H9 (cell line): ENCODE measurements around the gene CHSY1. TPM values are rescaled to one million over a fixed set of nuclear protein-coding genes. Genes with fewer than 3 reads are reported as not detected.

ENCODE experiments used
- DNase-seq: peaks from one replicate; pipeline ENCODE4 v3.0.0-alpha.2; 2017
- H2AFZ ChIP-seq: one replicate; pipeline ENCODE4 v1.6.1; 2013; ENCODE audit warnings: mild to moderate bottlenecking, low read length, control low read depth, moderate library complexity
- H2AK5ac ChIP-seq: 2 replicates; pipeline ENCODE4 v1.6.1; 2013; ENCODE audit warnings: low read length, control low read depth, mixed read lengths; ENCODE audit not compliant: insufficient read length
- H2BK120ac ChIP-seq: one replicate; pipeline ENCODE4 v1.6.1; 2013; ENCODE audit warnings: low read depth, mild to moderate bottlenecking, low read length, control low read depth, inconsistent platforms; ENCODE audit not compliant: poor library complexity, severe bottlenecking
- H2BK12ac ChIP-seq: 2 replicates; pipeline ENCODE4 v1.6.1; 2013; ENCODE audit warnings: low read length, control low read depth, mixed read lengths, low read depth; ENCODE audit not compliant: insufficient read length
- H2BK15ac ChIP-seq: 2 replicates; pipeline ENCODE4 v1.6.1; 2013; ENCODE audit warnings: low read depth, low read length, control low read depth
- H2BK20ac ChIP-seq: one replicate; pipeline ENCODE4 v1.6.1; 2013; ENCODE audit warnings: low read depth, mild to moderate bottlenecking, low read length, control low read depth, inconsistent platforms; ENCODE audit not compliant: poor library complexity, severe bottlenecking
- H2BK5ac ChIP-seq: 2 replicates; pipeline ENCODE4 v1.6.1; 2013; ENCODE audit warnings: low read length, control low read depth, mixed read lengths; ENCODE audit not compliant: insufficient read length
- H3K14ac ChIP-seq: 2 replicates; pipeline ENCODE4 v1.6.1; 2013; ENCODE audit warnings: low read length, control low read depth; ENCODE audit not compliant: insufficient read depth
- H3K18ac ChIP-seq: 2 replicates; pipeline ENCODE4 v1.6.1; 2013; ENCODE audit warnings: low read depth, mild to moderate bottlenecking, mixed read lengths, low read length, control low read depth; ENCODE audit not compliant: insufficient read length
- H3K23ac ChIP-seq: 2 replicates; pipeline ENCODE4 v1.6.1; 2013; ENCODE audit warnings: low read length, control low read depth, mixed read lengths, low read depth; ENCODE audit not compliant: insufficient read length
- H3K23me2 ChIP-seq: 2 replicates; pipeline ENCODE4 v1.6.1; 2013; ENCODE audit warnings: low read depth, mild to moderate bottlenecking, mixed read lengths, low read length, control low read depth; ENCODE audit not compliant: insufficient read length, poor library complexity, severe bottlenecking
- H3K27ac ChIP-seq: 2 replicates; pipeline ENCODE4 v1.5.1; 2013; ENCODE audit warnings: low read length, control low read depth, mixed read lengths, low read depth; ENCODE audit not compliant: insufficient read length
- H3K27me3 ChIP-seq: 2 replicates; pipeline ENCODE4 v1.6.1; 2013; ENCODE audit warnings: low read length, control low read depth, inconsistent platforms; ENCODE audit not compliant: insufficient read depth
- H3K4ac ChIP-seq: 2 replicates; pipeline ENCODE4 v1.6.1; 2013; ENCODE audit warnings: low read depth, mild to moderate bottlenecking, control low read depth, inconsistent platforms, low read length, moderate library complexity
- H3K4me1 ChIP-seq: 2 replicates; pipeline ENCODE4 v1.6.1; 2013; ENCODE audit warnings: low read length, control low read depth, inconsistent platforms; ENCODE audit not compliant: insufficient read depth
- H3K4me2 ChIP-seq: 2 replicates; pipeline ENCODE4 v1.6.1; 2013; ENCODE audit warnings: low read length, control low read depth, mixed read lengths; ENCODE audit not compliant: insufficient read length, insufficient read depth
- H3K56ac ChIP-seq: 2 replicates; pipeline ENCODE4 v1.6.1; 2013; ENCODE audit warnings: low read depth, mild to moderate bottlenecking, mixed read lengths, low read length, control low read depth; ENCODE audit not compliant: insufficient read length
- H3K79me1 ChIP-seq: 2 replicates; pipeline ENCODE4 v1.6.1; 2013; ENCODE audit warnings: low read depth, mild to moderate bottlenecking, moderate library complexity, low read length, control low read depth, inconsistent platforms; ENCODE audit not compliant: insufficient read depth, poor library complexity, severe bottlenecking
- H3K79me2 ChIP-seq: 2 replicates; pipeline ENCODE4 v1.6.1; 2013; ENCODE audit warnings: low read length, control low read depth, inconsistent platforms; ENCODE audit not compliant: insufficient read depth
- H3K9ac ChIP-seq: 2 replicates; pipeline ENCODE4 v1.6.1; 2013; ENCODE audit warnings: low read length, control low read depth, mixed read lengths; ENCODE audit not compliant: insufficient read length; ENCODE audit errors: extremely low read depth
- H3K9me3 ChIP-seq: one replicate; pipeline ENCODE4 v1.6.1; 2013; ENCODE audit warnings: low read depth, low read length, inconsistent platforms; ENCODE audit not compliant: control insufficient read depth
- H3T11ph ChIP-seq: one replicate; pipeline ENCODE4 v1.6.1; 2013; ENCODE audit warnings: mild to moderate bottlenecking, low read length, control low read depth, inconsistent platforms
- H4K20me1 ChIP-seq: one replicate; pipeline ENCODE4 v1.6.1; 2013; ENCODE audit not compliant: control insufficient read depth, insufficient read length, insufficient read depth
- H4K5ac ChIP-seq: 2 replicates; pipeline ENCODE4 v1.6.1; 2013; ENCODE audit warnings: low read depth, mild to moderate bottlenecking, mixed read lengths, low read length, control low read depth; ENCODE audit not compliant: insufficient read length
- H4K8ac ChIP-seq: replicated peaks from 2 replicates; pipeline ENCODE4 v1.6.1; 2013; ENCODE audit warnings: low read length, control low read depth, mixed read lengths, low read depth; ENCODE audit not compliant: insufficient read length
- H4K91ac ChIP-seq: 2 replicates; pipeline ENCODE4 v1.6.1; 2013; ENCODE audit warnings: low read depth, mild to moderate bottlenecking, moderate library complexity, mixed read lengths, low read length, control low read depth; ENCODE audit not compliant: insufficient read length
- H3K27ac Mint-ChIP-seq, 3 experiments: 2 replicates in 2 of 3; 3 replicates in 1 of 3; pipeline ENCODE4 v1.8.0; 2020 to 2021; ENCODE audit warnings: mixed read lengths in 3 of 3, mild to moderate bottlenecking in 1 of 3, moderate library complexity in 1 of 3
- H3K27me3 Mint-ChIP-seq: 2 replicates; pipeline ENCODE4 v1.8.0; 2021; ENCODE audit warnings: low read depth, mild to moderate bottlenecking, moderate library complexity, mixed read lengths
- H3K36me3 Mint-ChIP-seq, 3 experiments: 2 replicates in 2 of 3; 3 replicates in 1 of 3; pipeline ENCODE4 v1.8.0; 2020 to 2021; ENCODE audit warnings: low read depth in 3 of 3, mixed read lengths in 3 of 3; ENCODE audit not compliant: insufficient read depth in 1 of 3
- H3K4me1 Mint-ChIP-seq, 2 experiments: 2 replicates each; pipeline ENCODE4 v1.8.0; 2020; ENCODE audit warnings: mixed read lengths in 2 of 2
- H3K4me3 Mint-ChIP-seq, 2 experiments: 2 replicates in 1 of 2; 3 replicates in 1 of 2; pipeline ENCODE4 v1.8.0; 2020 to 2021; ENCODE audit warnings: mild to moderate bottlenecking in 2 of 2, mixed read lengths in 2 of 2, moderate library complexity in 1 of 2
- H3K9me3 Mint-ChIP-seq, 2 experiments: 2 replicates in 1 of 2; 3 replicates in 1 of 2; pipeline ENCODE4 v1.8.0; 2020; ENCODE audit warnings: mild to moderate bottlenecking in 2 of 2, mixed read lengths in 2 of 2, moderate library complexity in 1 of 2
- CTCF ChIP-seq: fragments of 200-600 bp; sonication (generic); conservative IDR thresholded peaks from 3 replicates; pipeline ENCODE4 v1.8.0; 2021; ENCODE audit warnings: antibody characterized with exemption, mild to moderate bottlenecking
- WGBS: extraction: QIAGEN DNeasy Blood & Tissue Kit; methylation state at CpG from one replicate; pipeline ENCODE4 v1.1.7; 2013; ENCODE audit warnings: missing lambda C conversion rate, low lambda C conversion rate, mixed read lengths; ENCODE audit not compliant: insufficient read length; ENCODE audit errors: extremely low coverage; 5-methylcytosine and 5-hydroxymethylcytosine counted together
- total RNA-seq: library from RNA; stranded (reverse); gene quantifications from 2 replicates; pipeline ENCODE4 v1.2.1, GENCODE V29; 2021

The CHSY1 gene
- total RNA-seq, 1 experiment from 2014 or later, result 68.3 TPM

- H4K5ac ChIP-seq, result no peak overlapping the region
- H3K23me2 ChIP-seq, result no peaks in the 10 kb centered on the region
- H4K91ac ChIP-seq, result no peak overlapping the region
- no peak overlapping the region for H3T11ph ChIP-seq
- H3K23ac ChIP-seq, result no peak overlapping the region
- no peak overlapping the region for H2BK5ac ChIP-seq
- H3K79me1 ChIP-seq, result peaks cover 4% of the 10 kb centered on the region
- Mint-ChIP-seq H3K27me3 (no peaks in the 10 kb centered on the region), H3K36me3 (peaks cover 0 to 8% (median 7%) of the 10 kb centered on the region in 3 experiments; a peak in 5 of 7 replicates), H3K9me3 (no peaks in the 10 kb centered on the region), H3K4me3 (no peak overlapping the region), H3K4me1 (peaks cover 4 to 8% of the 10 kb centered on the region in 2 experiments; a peak in 2 of 4 replicates), H3K27ac (no peak overlapping the region)
- no peak overlapping the region for H3K4ac ChIP-seq
- no peaks in the 10 kb centered on the region for H4K20me1 ChIP-seq
- DNase-seq, result no peak
- no peak overlapping the region for H2BK20ac ChIP-seq
- H2BK15ac ChIP-seq, result no peak overlapping the region
- no peak overlapping the region for H4K8ac ChIP-seq
- WGBS, result no CpG with 5 or more reads among the region's 5 CpGs
- peaks cover 44% of the 10 kb centered on the region; the same call in 1 of the 2 replicates for H3K79me2 ChIP-seq
- no peak for TF ChIP-seq CTCF
- H3K27me3 ChIP-seq, result no peaks in the 10 kb centered on the region
- H3K9ac ChIP-seq, result no peak overlapping the region
- no peak overlapping the region for H2AK5ac ChIP-seq
- H2BK12ac ChIP-seq, result no peak overlapping the region
- no peak overlapping the region for H2BK120ac ChIP-seq
- H3K14ac ChIP-seq, result no peak overlapping the region
- no peak overlapping the region for H3K27ac ChIP-seq
- no peak overlapping the region for H3K18ac ChIP-seq
- no peak overlapping the region for H2AFZ ChIP-seq
- H3K4me1 ChIP-seq, result no peaks in the 10 kb centered on the region; the same call in 1 of the 2 replicates
- no peaks in the 10 kb centered on the region for H3K9me3 ChIP-seq
- no peak overlapping the region for H3K56ac ChIP-seq
- no peak overlapping the region for H3K4me2 ChIP-seq
Observed at GRCh38 chr15:101209285-101209845, 42.5 kb downstream of the CHSY1 start.
